Measurements from ENCODE around the gene FIBP.
A peak's percentile ranks its signal among the peaks of the same experiment; 100 is the strongest.

FIBP gene

DNA sequence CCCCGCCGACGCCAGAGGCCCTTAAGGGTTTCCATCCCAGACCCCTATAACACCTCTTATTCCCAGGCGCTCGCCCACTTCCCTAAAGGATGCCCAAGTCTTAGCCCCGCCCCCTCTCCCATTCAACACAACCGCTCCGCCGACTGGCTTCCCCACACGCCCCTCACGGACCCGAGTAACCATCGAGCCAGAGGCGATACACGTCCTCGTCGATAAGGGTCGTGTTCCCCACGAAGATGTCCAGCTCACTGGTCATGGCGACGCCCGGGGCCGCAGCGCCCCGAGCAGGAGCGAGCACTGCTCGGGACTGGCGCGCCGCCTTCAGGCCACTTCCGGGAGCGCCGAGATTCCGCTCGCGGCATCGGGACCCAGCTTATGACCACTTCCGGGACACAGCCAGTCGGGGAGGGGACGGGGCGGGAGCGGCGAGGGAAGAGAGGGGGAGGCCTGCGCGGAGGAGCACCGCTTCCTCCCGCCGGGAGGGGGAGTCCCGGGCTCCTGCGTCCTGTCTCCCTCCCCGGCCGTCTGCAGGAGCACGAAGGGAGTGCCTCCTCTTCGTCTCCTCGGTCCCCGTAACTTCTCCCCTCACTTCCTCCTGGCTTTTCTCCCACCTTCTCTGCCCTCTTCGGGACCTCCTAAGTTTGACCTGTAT, at the start of gene FIBP:
Gene FIBP, minus strand, starts transcription at position 309 of the 652 bp plus-strand sequence. Its CDS starts 53 bp downstream, at position 256.
- H3K4me3 ChIP-seq (ENCODE audit: low read depth, low read length), result peak within 1 kb of the TSS; percentile 81
- peak; percentile 89 for DNase-seq (ENCODE audit: low read depth)
- TF ChIP-seq, protein P1, sequence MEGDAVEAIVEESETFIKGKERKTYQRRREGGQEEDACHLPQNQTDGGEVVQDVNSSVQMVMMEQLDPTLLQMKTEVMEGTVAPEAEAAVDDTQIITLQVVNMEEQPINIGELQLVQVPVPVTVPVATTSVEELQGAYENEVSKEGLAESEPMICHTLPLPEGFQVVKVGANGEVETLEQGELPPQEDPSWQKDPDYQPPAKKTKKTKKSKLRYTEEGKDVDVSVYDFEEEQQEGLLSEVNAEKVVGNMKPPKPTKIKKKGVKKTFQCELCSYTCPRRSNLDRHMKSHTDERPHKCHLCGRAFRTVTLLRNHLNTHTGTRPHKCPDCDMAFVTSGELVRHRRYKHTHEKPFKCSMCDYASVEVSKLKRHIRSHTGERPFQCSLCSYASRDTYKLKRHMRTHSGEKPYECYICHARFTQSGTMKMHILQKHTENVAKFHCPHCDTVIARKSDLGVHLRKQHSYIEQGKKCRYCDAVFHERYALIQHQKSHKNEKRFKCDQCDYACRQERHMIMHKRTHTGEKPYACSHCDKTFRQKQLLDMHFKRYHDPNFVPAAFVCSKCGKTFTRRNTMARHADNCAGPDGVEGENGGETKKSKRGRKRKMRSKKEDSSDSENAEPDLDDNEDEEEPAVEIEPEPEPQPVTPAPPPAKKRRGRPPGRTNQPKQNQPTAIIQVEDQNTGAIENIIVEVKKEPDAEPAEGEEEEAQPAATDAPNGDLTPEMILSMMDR (IDR thresholded peaks at IDR 0.05; ENCODE audit: low read depth, low read length, missing control alignments), result peak; percentile 84
- in situ Hi-C loops (cut with HindIII; ENCODE audit: low sequenced_read_pairs), result no loop called here

DNA sequence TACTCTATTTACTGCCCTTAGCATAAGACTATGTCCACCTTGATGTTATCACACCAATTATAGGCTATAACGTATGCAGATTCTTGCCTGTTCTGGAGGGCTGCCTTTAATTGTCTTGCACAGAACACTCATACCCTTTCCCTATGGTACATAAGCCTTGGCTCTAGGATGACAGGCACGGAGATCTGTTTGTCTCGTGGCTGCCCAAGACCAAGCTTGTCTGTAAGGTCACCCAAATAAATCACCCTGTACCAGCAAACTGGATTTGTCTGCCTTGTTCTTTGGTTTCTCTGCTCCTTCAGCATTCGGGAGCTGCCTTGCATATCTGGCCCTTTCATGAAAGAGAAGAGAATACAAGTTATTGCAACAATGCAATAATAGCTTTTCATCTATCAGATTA, 49.5 kb upstream of the FIBP start:
- no peak for DNase-seq (ENCODE audit: low read depth)
- in situ Hi-C loops (cut with HindIII; ENCODE audit: low sequenced_read_pairs), result no loop called here
- H3K4me3 ChIP-seq (ENCODE audit: low read depth, low read length), result no peak overlapping the region
- TF ChIP-seq, protein P1 (IDR thresholded peaks at IDR 0.05; ENCODE audit: low read depth, low read length, missing control alignments), result no peak

DNA sequence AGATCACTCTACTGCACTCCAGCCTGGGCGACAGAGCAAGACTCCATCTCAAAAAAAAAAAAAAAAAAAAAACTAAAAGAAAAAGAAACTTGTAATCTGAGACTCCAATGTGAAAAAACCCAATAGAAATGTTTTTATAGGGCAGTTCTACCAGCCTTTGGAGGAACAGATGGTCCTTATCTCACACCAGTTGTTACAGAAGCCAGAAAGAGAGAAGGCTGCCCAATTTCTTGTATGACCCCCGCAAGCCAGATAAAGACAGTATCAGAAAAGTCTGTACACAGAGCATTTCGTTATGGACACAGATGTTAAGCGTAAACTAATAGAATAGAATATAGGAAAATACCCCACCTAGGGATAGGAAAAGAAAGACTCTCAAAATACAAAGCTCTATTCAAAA, 45.7 kb upstream of the FIBP start:
- in situ Hi-C loops (cut with HindIII; ENCODE audit: low sequenced_read_pairs), result no loop called here
- no peak overlapping the region for H3K4me3 ChIP-seq (ENCODE audit: low read depth, low read length)
- TF ChIP-seq, protein P1 (IDR thresholded peaks at IDR 0.05; ENCODE audit: low read depth, low read length, missing control alignments), result no peak
- no peak for DNase-seq (ENCODE audit: low read depth)

- H3K4me3 ChIP-seq (ENCODE audit: low read depth, low read length), result no peak overlapping the region
- in situ Hi-C loops (cut with HindIII; ENCODE audit: low sequenced_read_pairs), result no loop called here
- DNase-seq (ENCODE audit: low read depth), result no peak
- TF ChIP-seq, protein P1 (IDR thresholded peaks at IDR 0.05; ENCODE audit: low read depth, low read length, missing control alignments), result no peak
Observed at GRCh38 chr11:65932558-65932919, 44.3 kb upstream of the FIBP start.

DNA sequence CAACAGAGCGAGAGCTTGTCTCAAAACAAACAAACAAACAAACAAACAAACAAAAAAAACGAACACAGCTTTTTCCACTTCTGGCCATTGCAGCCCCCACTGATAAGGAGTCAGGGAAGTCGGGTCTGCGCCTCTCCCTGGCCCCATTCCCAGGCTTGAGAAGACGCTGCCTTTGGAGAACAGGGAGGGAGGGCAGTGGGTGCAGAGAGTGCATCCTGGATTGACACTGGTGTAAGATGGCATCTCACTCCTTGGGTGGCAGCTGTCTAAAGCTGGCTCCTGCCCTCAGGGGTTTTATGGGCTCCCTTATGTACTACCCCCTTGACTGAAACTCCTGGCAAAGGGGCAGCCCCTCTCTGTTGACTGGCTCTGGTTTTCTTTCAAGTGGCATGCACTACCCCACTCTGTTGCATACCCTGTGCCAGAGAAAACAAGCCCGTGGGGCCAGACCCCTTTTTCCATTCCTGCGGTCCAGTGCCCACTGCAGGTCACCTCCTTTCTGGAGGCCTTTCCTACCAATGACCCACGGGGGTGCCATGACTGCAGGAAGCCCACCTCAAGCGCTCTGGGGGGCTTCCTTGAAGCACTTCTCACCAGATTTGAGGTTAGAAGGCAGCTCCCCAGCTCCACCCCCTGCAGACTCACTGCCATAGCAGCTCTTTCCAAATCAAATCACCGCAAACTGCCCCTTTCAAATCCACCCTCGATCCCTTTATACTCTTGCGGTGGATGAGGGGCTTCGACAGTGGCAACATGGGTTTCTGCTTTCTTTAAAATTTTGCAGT, 43.7 kb upstream of the FIBP start:
- in situ Hi-C loops (cut with HindIII; ENCODE audit: low sequenced_read_pairs), result no loop called here
- TF ChIP-seq, protein P1 (IDR thresholded peaks at IDR 0.05; ENCODE audit: low read depth, low read length, missing control alignments), result no peak
- no peak overlapping the region for H3K4me3 ChIP-seq (ENCODE audit: low read depth, low read length)
- DNase-seq (ENCODE audit: low read depth), result no peak

GRCh38 chr11:65928667-65929066, 40.4 kb upstream of the FIBP start:
- in situ Hi-C loops (cut with HindIII; ENCODE audit: low sequenced_read_pairs), result no loop called here
- DNase-seq (ENCODE audit: low read depth), result no peak
- TF ChIP-seq, protein P1 (IDR thresholded peaks at IDR 0.05; ENCODE audit: low read depth, low read length, missing control alignments), result no peak
- H3K4me3 ChIP-seq (ENCODE audit: low read depth, low read length), result no peak overlapping the region

All from astrocyte of the cerebellum (primary cell).